SH-SY5Y (cell line): ENCODE results near the gene PFN4.

Experiments used
- GATA2 ChIP-seq: IDR thresholded peaks from 2 replicates; pipeline ENCODE4 v1.6.1; 2011; ENCODE audit warnings: mild to moderate bottlenecking, low read depth, low read length
- GATA3 ChIP-seq: IDR thresholded peaks from 2 replicates; pipeline ENCODE4 v1.6.1; 2011; ENCODE audit warnings: low read depth, mild to moderate bottlenecking, low read length, moderate library complexity

PFN4 gene

GRCh38 chr2:24101992-24102391 is 21.1 kb downstream of the PFN4 start:
- TF ChIP-seq GATA3 (no peak), GATA2 (no peak)

GRCh38 chr2:24088821-24089359 is 34.2 kb downstream of the PFN4 start:
- TF ChIP-seq GATA2 (no peak), GATA3 (no peak)

GRCh38 chr2:24087032-24087431 is 36.1 kb downstream of the PFN4 start:
- no peak for TF ChIP-seq GATA3
- no peak for TF ChIP-seq GATA2

- TF ChIP-seq GATA3, result no peak
- no peak for TF ChIP-seq GATA2
Measured at GRCh38 chr2:24086241-24086640, 36.9 kb downstream of the PFN4 start.

GRCh38 chr2:24085200-24085489 is 38.0 kb downstream of the PFN4 start:
- TF ChIP-seq GATA3 (no peak), GATA2 (no peak)

- no peak for TF ChIP-seq GATA3
- TF ChIP-seq GATA2, result peak; percentile 1; the same call in 1 of the 2 replicates
Measured at GRCh38 chr2:24084386-24085199, 38.5 kb downstream of the PFN4 start, which contains the start of gene TP53I3. TP53I3 (minus strand) TSS chr2:24084834; CDS start chr2:24084326, 508 bp downstream.

- TF ChIP-seq GATA3 (no peak), GATA2 (0 out of 2 replicates have a peak, but pooled peaks have one; percentile 43)
Measured at GRCh38 chr2:24083567-24084385, 39.4 kb downstream of the PFN4 start.

GRCh38 chr2:24082787-24083566 is 40.2 kb downstream of the PFN4 start:
- TF ChIP-seq GATA3 (no peak), GATA2 (no peak)

GRCh38 chr2:24080701-24081100 is 42.4 kb downstream of the PFN4 start:
- TF ChIP-seq GATA2, result no peak
- no peak for TF ChIP-seq GATA3

- TF ChIP-seq GATA3 (no peak), GATA2 (no peak)
Measured at GRCh38 chr2:24077879-24078278, 45.3 kb downstream of the PFN4 start.

- TF ChIP-seq GATA2, result no peak
- no peak for TF ChIP-seq GATA3
Measured at GRCh38 chr2:24077535-24077877, 45.6 kb downstream of the PFN4 start.

GRCh38 chr2:24076849-24077534 is 46.1 kb downstream of the PFN4 start:
- no peak for TF ChIP-seq GATA2
- no peak for TF ChIP-seq GATA3
